ENCODE results near the gene TIMM50. TPM values are rescaled to one million over a fixed set of nuclear protein-coding genes. Genes with fewer than 3 reads are reported as not detected.
"Not testable (repeated sequence)": the region's sequence is repeated elsewhere in the genome, so short reads cannot be mapped to it uniquely, and the experiment has no call there.

Gene TIMM50
- polyA plus RNA-seq, 1 donor from 2014 or later: 66.2 TPM

- no peaks in the 10 kb centered on the region for H3K9me3 ChIP-seq (ENCODE audit: low read length)
- no peaks in the 10 kb centered on the region for H3F3A ChIP-seq (ENCODE audit: insufficient read depth, low read length, poor library complexity, severe bottlenecking)
- H3K9ac ChIP-seq (ENCODE audit: low read length): no peak overlapping the region
- peaks cover 7% of the 10 kb centered on the region for H3K36me3 ChIP-seq (ENCODE audit: insufficient read depth, low read length)
- H3K27ac ChIP-seq (ENCODE audit: low read length): no peak overlapping the region
- no peak overlapping the region for H3K4me2 ChIP-seq (ENCODE audit: low read length)
- no peaks in the 10 kb centered on the region for H3K27me3 ChIP-seq (ENCODE audit: insufficient read depth, low read depth, low read length)
- TF ChIP-seq MXI1 (conservative IDR thresholded peaks at IDR 0.05; ENCODE audit: poor library complexity, severe bottlenecking) (no peak), EP300 (conservative IDR thresholded peaks at IDR 0.05; ENCODE audit: poor library complexity, severe bottlenecking) (no peak), SMC3 (conservative IDR thresholded peaks at IDR 0.05; ENCODE audit: poor library complexity) (peak; percentile 88), CTCF (IDR thresholded peaks at IDR 0.05; ENCODE audit: poor library complexity, severe bottlenecking) (peak; percentile 74), RAD21 (conservative IDR thresholded peaks at IDR 0.05) (peak; percentile 68), TAF1 (IDR thresholded peaks at IDR 0.05; ENCODE audit: low read depth) (no peak), EZH2 (IDR thresholded peaks at IDR 0.05; ENCODE audit: borderline replicate concordance, insufficient read depth, low read length, poor library complexity, severe bottlenecking) (no peak), POLR2AphosphoS5 (IDR thresholded peaks at IDR 0.05) (no peak), REST (IDR thresholded peaks at IDR 0.05; ENCODE audit: borderline replicate concordance) (no peak)
- H2AFZ ChIP-seq (ENCODE audit: low read depth, low read length): no peak overlapping the region
- no peak overlapping the region for H3K4me3 ChIP-seq (ENCODE audit: low read length)
- H4K20me1 ChIP-seq (ENCODE audit: insufficient read depth): no peaks in the 10 kb centered on the region
- H3K9me2 ChIP-seq (ENCODE audit: insufficient read depth, low read length): no peaks in the 10 kb centered on the region
- no peaks in the 10 kb centered on the region for H3K79me2 ChIP-seq (replicated peaks; ENCODE audit: insufficient read depth, low read length)
These were observed 6.5 kb upstream of the TIMM50 start for GRCh38 chr19:39474139-39474620.

GRCh38 chr19:39475748-39476147, 4.9 kb upstream of the TIMM50 start:
- Histone ChIP-seq H3F3A (ENCODE audit: insufficient read depth, low read length, poor library complexity, severe bottlenecking) (no peaks in the 10 kb centered on the region), H3K9ac (ENCODE audit: low read length) (no peak overlapping the region), H3K4me3 (ENCODE audit: low read length) (no peak overlapping the region), H3K36me3 (ENCODE audit: insufficient read depth, low read length) (peaks cover 7% of the 10 kb centered on the region), H2AFZ (ENCODE audit: low read depth, low read length) (no peak overlapping the region), H3K4me2 (ENCODE audit: low read length) (no peak overlapping the region), H3K79me2 (replicated peaks; ENCODE audit: insufficient read depth, low read length) (no peaks in the 10 kb centered on the region), H3K9me3 (ENCODE audit: low read length) (no peaks in the 10 kb centered on the region), H3K9me2 (ENCODE audit: insufficient read depth, low read length) (no peaks in the 10 kb centered on the region), H4K20me1 (ENCODE audit: insufficient read depth) (no peaks in the 10 kb centered on the region), H3K27ac (ENCODE audit: low read length) (no peak overlapping the region), H3K27me3 (ENCODE audit: insufficient read depth, low read depth, low read length) (no peaks in the 10 kb centered on the region)
- TF ChIP-seq MXI1 (conservative IDR thresholded peaks at IDR 0.05; ENCODE audit: poor library complexity, severe bottlenecking) (no peak), EZH2 (IDR thresholded peaks at IDR 0.05; ENCODE audit: borderline replicate concordance, insufficient read depth, low read length, poor library complexity, severe bottlenecking) (no peak), EP300 (conservative IDR thresholded peaks at IDR 0.05; ENCODE audit: poor library complexity, severe bottlenecking) (no peak), TAF1 (IDR thresholded peaks at IDR 0.05; ENCODE audit: low read depth) (no peak), SMC3 (conservative IDR thresholded peaks at IDR 0.05; ENCODE audit: poor library complexity) (no peak), RAD21 (conservative IDR thresholded peaks at IDR 0.05) (no peak)

- not testable (repeated sequence) for H2AFZ ChIP-seq (ENCODE audit: low read depth, low read length); H4K20me1 ChIP-seq (ENCODE audit: insufficient read depth); H3K27me3 ChIP-seq (ENCODE audit: insufficient read depth, low read depth, low read length); H3K36me3 ChIP-seq (ENCODE audit: insufficient read depth, low read length); H3K9me2 ChIP-seq (ENCODE audit: insufficient read depth, low read length); H3K4me3 ChIP-seq (ENCODE audit: low read length); H3K9ac ChIP-seq (ENCODE audit: low read length); H3K4me2 ChIP-seq (ENCODE audit: low read length); H3F3A ChIP-seq (ENCODE audit: insufficient read depth, low read length, poor library complexity, severe bottlenecking); H3K9me3 ChIP-seq (ENCODE audit: low read length); H3K27ac ChIP-seq (ENCODE audit: low read length)
- H3K79me2 ChIP-seq (replicated peaks; ENCODE audit: insufficient read depth, low read length): peaks cover 14% of the 10 kb centered on the region
These were observed 1.3 kb upstream of the TIMM50 start for GRCh38 chr19:39479319-39479801.

Data from neural cell (in vitro differentiated cells).